ENCODE measurements around the gene COQ10A. TPM values are rescaled to one million over a fixed set of nuclear protein-coding genes. Genes with fewer than 3 reads are reported as not detected.

The COQ10A gene
- total and polyA plus RNA-seq, 2 of the 8 experiments (the other 6 are each of a cell fraction or from before 2014, with no cell fraction given): 21.8 to 42.9 TPM

- TF ChIP-seq EP300 (IDR thresholded peaks at IDR 0.05; ENCODE audit: borderline replicate concordance in 1 of 2, low read depth in 2 of 2, low read length in 2 of 2) (no peak), YY1 (IDR thresholded peaks at IDR 0.05; ENCODE audit: low read depth, low read length) (no peak), TEAD4 (IDR thresholded peaks at IDR 0.05; ENCODE audit: low read depth, low read length) (no peak), E2F6 (IDR thresholded peaks at IDR 0.05) (peak; percentile 56; the same call in 1 of the 2 replicates), EGR1 (IDR thresholded peaks at IDR 0.05; ENCODE audit: borderline replicate concordance, low read depth, low read length) (no peak; the same call in 1 of the 2 replicates), HDAC6 (IDR thresholded peaks at IDR 0.05; ENCODE audit: low read depth, low read length) (no peak), CBX8 (IDR thresholded peaks at IDR 0.05; ENCODE audit: borderline replicate concordance, low read depth, low read length) (no peak), POLR2A (IDR thresholded peaks at IDR 0.05; ENCODE audit: control extremely low read depth in 1 of 2, low read depth in 2 of 2, low read length in 2 of 2) (peak; percentile 65 to 88), GTF2F1 (IDR thresholded peaks at IDR 0.05; ENCODE audit: borderline replicate concordance, low read depth, low read length) (no peak), BRCA1 (IDR thresholded peaks at IDR 0.05; ENCODE audit: low read depth, low read length) (no peak)
These were observed 44.8 kb upstream of the COQ10A start, which contains the start of gene RNF41 (continued) for GRCh38 chr12:56221757-56222530.
